ENCODE measurements around the gene DGKQ. TPM values are rescaled to one million over a fixed set of nuclear protein-coding genes. Genes with fewer than 3 reads are reported as not detected.

The DGKQ gene
- total and polyA plus RNA-seq, 2 experiments from 2014 or later: 15.1 to 17.1 TPM

DNA sequence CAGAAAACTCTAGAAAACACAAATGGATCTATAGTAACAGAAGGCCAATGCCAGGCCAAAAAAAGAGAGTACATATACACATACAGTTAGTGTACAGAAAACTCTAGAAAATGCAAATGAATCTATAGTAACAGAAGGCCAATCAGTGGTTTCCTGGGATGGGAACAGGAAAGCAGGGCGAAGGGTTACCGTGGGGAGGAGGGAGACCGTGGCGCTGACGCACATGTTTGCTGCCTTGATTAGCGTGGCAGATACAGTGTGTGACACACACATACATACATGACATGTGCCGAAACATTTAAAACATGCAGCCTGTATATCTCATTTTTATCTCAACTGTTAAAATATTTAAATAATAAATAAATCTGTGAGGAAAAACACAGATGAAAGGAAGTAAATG lies 55.9 kb downstream of the DGKQ start:
- Histone ChIP-seq H3K9me3 (ENCODE audit: low read depth) (no peaks in the 10 kb centered on the region), H3K36me3 (no peaks in the 10 kb centered on the region), H3K4me3 (no peak overlapping the region), H3K27me3 (no peaks in the 10 kb centered on the region), H3K4me1 (ENCODE audit: low read depth) (no peaks in the 10 kb centered on the region), H3K27ac (no peak overlapping the region)
- no peak for TF ChIP-seq CTCF (IDR thresholded peaks at IDR 0.05; ENCODE audit: low read depth, low read length)
- no peak for DNase-seq (ENCODE audit: low read depth in 1 of 2, low spot score in 1 of 2)

DNA sequence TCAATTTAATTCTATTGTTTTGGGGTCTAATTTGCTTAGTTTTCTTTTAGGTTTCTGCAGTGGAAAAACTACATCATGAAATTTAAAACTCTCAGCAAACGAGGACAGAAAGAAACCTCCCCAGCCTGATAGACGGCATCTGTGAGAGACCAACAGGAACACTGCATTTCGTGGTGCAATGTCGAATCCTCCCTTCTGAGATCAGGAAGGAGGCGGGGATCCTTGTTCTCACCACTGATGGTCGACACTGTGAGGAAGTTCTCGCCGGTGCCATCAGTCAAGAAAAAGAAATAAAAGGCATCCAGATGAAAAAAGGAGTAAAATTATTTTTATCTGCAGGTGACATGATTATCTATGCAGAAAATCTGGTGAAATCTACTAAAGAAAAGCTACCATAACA lies 57.8 kb downstream of the DGKQ start:
- Histone ChIP-seq H3K4me1 (ENCODE audit: low read depth) (no peaks in the 10 kb centered on the region), H3K4me3 (no peak overlapping the region), H3K27ac (no peak overlapping the region), H3K9me3 (ENCODE audit: low read depth) (no peaks in the 10 kb centered on the region), H3K36me3 (no peaks in the 10 kb centered on the region), H3K27me3 (no peaks in the 10 kb centered on the region)
- DNase-seq (ENCODE audit: low read depth in 1 of 2, low spot score in 1 of 2): peak in 1 of 2 donors; percentile 32
- no peak for TF ChIP-seq CTCF (IDR thresholded peaks at IDR 0.05; ENCODE audit: low read depth, low read length)

GRCh38 chr4:915041-915474 lies 58.3 kb downstream of the DGKQ start:
- no peak for TF ChIP-seq CTCF (IDR thresholded peaks at IDR 0.05; ENCODE audit: low read depth, low read length)
- H3K27ac ChIP-seq: no peak overlapping the region
- DNase-seq (ENCODE audit: low read depth in 1 of 2, low spot score in 1 of 2): no peak

DNA sequence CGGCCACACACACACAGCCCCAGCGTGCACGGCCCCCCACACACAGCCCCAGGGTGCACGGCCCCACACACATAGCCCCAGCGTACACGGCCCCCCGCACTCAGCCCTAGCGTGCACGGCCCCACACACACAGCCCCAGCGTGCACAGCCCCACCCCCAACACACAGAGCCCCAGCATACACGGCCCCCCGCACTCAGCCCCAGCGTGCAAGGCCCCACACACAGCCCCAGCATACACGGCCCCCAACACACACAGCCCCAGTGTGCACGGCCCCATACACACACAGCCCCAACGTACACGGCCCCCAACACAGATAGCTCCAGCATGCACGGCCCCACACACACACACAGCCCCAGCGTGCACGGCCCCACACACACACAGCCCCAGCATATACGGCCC lies 58.8 kb downstream of the DGKQ start:
- no peak for DNase-seq (ENCODE audit: low read depth in 1 of 2, low spot score in 1 of 2)
- Histone ChIP-seq H3K36me3 (no peaks in the 10 kb centered on the region), H3K4me3 (no peak overlapping the region), H3K27ac (no peak overlapping the region), H3K4me1 (ENCODE audit: low read depth) (no peaks in the 10 kb centered on the region), H3K9me3 (ENCODE audit: low read depth) (no peaks in the 10 kb centered on the region), H3K27me3 (no peaks in the 10 kb centered on the region)
- TF ChIP-seq CTCF (IDR thresholded peaks at IDR 0.05; ENCODE audit: low read depth, low read length): no peak

More at GRCh38 chr4:915041-915474, 58.3 kb downstream of the DGKQ start:
- Histone ChIP-seq H3K4me3 (no peak overlapping the region), H3K4me1 (ENCODE audit: low read depth) (no peaks in the 10 kb centered on the region), H3K9me3 (ENCODE audit: low read depth) (no peaks in the 10 kb centered on the region), H3K27me3 (no peaks in the 10 kb centered on the region), H3K36me3 (no peaks in the 10 kb centered on the region)

GRCh38 chr4:913280-913618 lies 60.1 kb downstream of the DGKQ start:
- H3K9me3 ChIP-seq (ENCODE audit: low read depth): no peaks in the 10 kb centered on the region
- no peak overlapping the region for H3K27ac ChIP-seq
- H3K36me3 ChIP-seq: no peaks in the 10 kb centered on the region
- H3K27me3 ChIP-seq: no peaks in the 10 kb centered on the region
- H3K4me3 ChIP-seq: no peak overlapping the region
- H3K4me1 ChIP-seq (ENCODE audit: low read depth): no peaks in the 10 kb centered on the region
- DNase-seq (ENCODE audit: low read depth in 1 of 2, low spot score in 1 of 2): no peak
- TF ChIP-seq CTCF (IDR thresholded peaks at IDR 0.05; ENCODE audit: low read depth, low read length): no peak

Measured in cardiac muscle cell (in vitro differentiated cells and primary cell).